C4-2B (cell line): ENCODE results near the gene ZSWIM4.

Experiments used
- ZFX ChIP-seq: fragments of 450-650 bp; IDR thresholded peaks from 2 replicates; pipeline ENCODE4 v1.6.1; 2017
- TF ChIP-seq, protein P1 (sequence below): fragments of 450-650 bp; conservative IDR thresholded peaks from 2 replicates; pipeline ENCODE4 v1.5.1; 2017; ENCODE audit warnings: mild to moderate bottlenecking

- TF ChIP-seq, protein P1, sequence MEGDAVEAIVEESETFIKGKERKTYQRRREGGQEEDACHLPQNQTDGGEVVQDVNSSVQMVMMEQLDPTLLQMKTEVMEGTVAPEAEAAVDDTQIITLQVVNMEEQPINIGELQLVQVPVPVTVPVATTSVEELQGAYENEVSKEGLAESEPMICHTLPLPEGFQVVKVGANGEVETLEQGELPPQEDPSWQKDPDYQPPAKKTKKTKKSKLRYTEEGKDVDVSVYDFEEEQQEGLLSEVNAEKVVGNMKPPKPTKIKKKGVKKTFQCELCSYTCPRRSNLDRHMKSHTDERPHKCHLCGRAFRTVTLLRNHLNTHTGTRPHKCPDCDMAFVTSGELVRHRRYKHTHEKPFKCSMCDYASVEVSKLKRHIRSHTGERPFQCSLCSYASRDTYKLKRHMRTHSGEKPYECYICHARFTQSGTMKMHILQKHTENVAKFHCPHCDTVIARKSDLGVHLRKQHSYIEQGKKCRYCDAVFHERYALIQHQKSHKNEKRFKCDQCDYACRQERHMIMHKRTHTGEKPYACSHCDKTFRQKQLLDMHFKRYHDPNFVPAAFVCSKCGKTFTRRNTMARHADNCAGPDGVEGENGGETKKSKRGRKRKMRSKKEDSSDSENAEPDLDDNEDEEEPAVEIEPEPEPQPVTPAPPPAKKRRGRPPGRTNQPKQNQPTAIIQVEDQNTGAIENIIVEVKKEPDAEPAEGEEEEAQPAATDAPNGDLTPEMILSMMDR, result no peak
- no peak for TF ChIP-seq ZFX
These were observed 74.0 kb downstream of the ZSWIM4 start for GRCh38 chr19:13869281-13869680.
